K562 (cell line): ENCODE measurements around the gene ADAMTSL2. TPM values are rescaled to one million over a fixed set of nuclear protein-coding genes. Genes with fewer than 3 reads are reported as not detected.

Source experiments
- ATAC-seq: fragments of 200-7000 bp; cut with Tn5 transposase; 3 replicates; pipeline ENCODE4 v1.9.1; 2020; ENCODE audit warnings: moderate library complexity
- BruUV-seq: library from RNA; stranded (reverse); fragments of 400-500 nt; replicated peaks from 2 replicates; lab custom pipeline; 2021; lab: Mats Ljungman, UMichigan
- CTCF ChIA-PET: fragments of 300-600 bp; formaldehyde crosslinking; extraction: SDS; loops from one replicate; lab custom pipeline; 2021; ENCODE audit warnings: low intra/inter-chr PET ratio; lab: Yijun Ruan, JAX
- POLR2A ChIA-PET: fragments of 300-600, 350-650 bp; sonication (Branson Sonifier 250); formaldehyde crosslinking; extraction: SDS; loops from one replicate; lab custom pipeline; 2021; ENCODE audit warnings: antibody characterized with exemption, inconsistent platforms; lab: Yijun Ruan, JAX
- DNase-seq, 4 experiments: peaks; one replicate each; pipeline versions ENCODE4 v3.0.0 to v3.0.0-alpha.2; 2011 to 2018; ENCODE audit warnings: low spot score in 3 of 4, mixed read lengths in 3 of 4; ENCODE audit errors: extremely low read depth in 1 of 4
- FAIRE-seq: peaks from 2 replicates; lab custom pipeline; 2011; peaks lifted over from hg19 to GRCh38; lab: Jason Lieb, UNC
- H2AFZ ChIP-seq: 2 replicates; pipeline ENCODE4 v1.6.0; 2011; ENCODE audit warnings: low read depth, low read length, control low read depth, inconsistent platforms
- H3K27ac ChIP-seq: fragments of 200-600 bp; 3 replicates; pipeline ENCODE4 v1.8.0; 2011; ENCODE audit warnings: low read depth, mild to moderate bottlenecking, control low read depth, inconsistent platforms, low read length, moderate library complexity, mixed read lengths; ENCODE audit errors: extremely low read depth
- H3K27me3 ChIP-seq, 2 experiments: fragments of 300-600 bp in 1 of 2; 2 replicates in 1 of 2; 3 replicates in 1 of 2; pipeline versions ENCODE4 v1.6.0 to v1.8.0; 2011; ENCODE audit warnings: inconsistent platforms in 2 of 2, low read length in 2 of 2, mild to moderate bottlenecking in 1 of 2, mixed read lengths in 1 of 2, moderate library complexity in 1 of 2; ENCODE audit not compliant: control insufficient read depth in 2 of 2, insufficient read depth in 2 of 2
- H3K36me3 ChIP-seq: fragments of 300-600 bp; 3 replicates; pipeline ENCODE4 v1.8.0; 2011; ENCODE audit warnings: mild to moderate bottlenecking, low read length, inconsistent platforms; ENCODE audit not compliant: control insufficient read depth, insufficient read depth
- H3K4me1 ChIP-seq, 2 experiments: fragments of 200-600 bp in 1 of 2; replicated peaks in 1 of 2; 2 replicates in 1 of 2; 3 replicates in 1 of 2; pipeline versions ENCODE4 v1.5.1 to v1.8.0; 2011; ENCODE audit warnings: inconsistent platforms in 2 of 2, low read length in 2 of 2, mild to moderate bottlenecking in 1 of 2, mixed read lengths in 1 of 2, moderate library complexity in 1 of 2; ENCODE audit not compliant: control insufficient read depth in 2 of 2, insufficient read depth in 2 of 2
- H3K4me2 ChIP-seq: 2 replicates; pipeline ENCODE4 v1.6.1; 2011; ENCODE audit warnings: low read length, control low read depth, inconsistent platforms, mixed read lengths; ENCODE audit not compliant: insufficient read depth
- H3K4me3 ChIP-seq: fragments of 200-600 bp; sonication (generic), shearing (Covaris generic); 2 replicates; pipeline ENCODE4 v1.5.1; 2016; ENCODE audit warnings: control low read depth, inconsistent platforms
- H3K79me2 ChIP-seq: fragments of 200-600 bp; 3 replicates; pipeline ENCODE4 v1.8.0; 2011; ENCODE audit warnings: low read length, inconsistent platforms; ENCODE audit not compliant: control insufficient read depth, insufficient read depth
- H3K9ac ChIP-seq, 2 experiments: 2 replicates each; pipeline versions ENCODE4 v1.6.0 to v1.6.1; 2011; ENCODE audit warnings: low read depth in 2 of 2, low read length in 2 of 2, control low read depth in 1 of 2, inconsistent platforms in 1 of 2, mild to moderate bottlenecking in 1 of 2, mixed read lengths in 1 of 2; ENCODE audit not compliant: insufficient read depth in 1 of 2
- H3K9me1 ChIP-seq: one replicate; pipeline ENCODE4 v1.6.0; 2011; ENCODE audit warnings: inconsistent platforms, mild to moderate bottlenecking, low read length, moderate library complexity; ENCODE audit not compliant: control insufficient read depth, insufficient read depth
- H3K9me3 ChIP-seq: replicated peaks from 2 replicates; pipeline ENCODE4 v1.5.1; 2011; ENCODE audit warnings: low read depth, low read length, inconsistent platforms; ENCODE audit not compliant: control insufficient read depth, insufficient read depth
- H4K20me1 ChIP-seq: replicated peaks from 2 replicates; pipeline ENCODE4 v1.6.1; 2011; ENCODE audit warnings: low read length, inconsistent platforms, mixed read lengths; ENCODE audit not compliant: control insufficient read depth, insufficient read depth
- NONO ChIP-seq, 2 experiments: fragments of 200-400 bp in 1 of 2; fragments of 450-650 bp in 1 of 2; formaldehyde crosslinking in 1 of 2; IDR thresholded peaks; 2 replicates each; pipeline ENCODE4 v1.6.1; 2017; ENCODE audit warnings: low read depth in 2 of 2, mild to moderate bottlenecking in 2 of 2, moderate library complexity in 2 of 2, low read length in 1 of 2
- SAFB ChIP-seq: fragments of 200-400 bp; formaldehyde crosslinking; IDR thresholded peaks from 2 replicates; pipeline ENCODE4 v1.6.1; 2017; ENCODE audit warnings: low read depth, low read length, borderline replicate concordance
- ZNF134 ChIP-seq: fragments of 250-450 bp; sonication (Bioruptor Pico); conservative IDR thresholded peaks from 2 replicates; pipeline ENCODE4 v1.4.0; 2020
- ZNF77 ChIP-seq: fragments of 250-450 bp; sonication (Bioruptor Pico); IDR thresholded peaks from 2 replicates; pipeline ENCODE4 v1.5.0; 2020
- WGBS: fragments of 100-300 bp; shearing (Covaris generic); methylation state at CpG from one replicate; pipeline ENCODE4 v1.1.6; 2016; ENCODE audit warnings: low coverage, mixed read lengths; ENCODE audit not compliant: insufficient coverage; ENCODE audit errors: missing lambda C conversion rate; 5-methylcytosine and 5-hydroxymethylcytosine counted together
- in situ Hi-C: fragments of 300-500 bp; cut with MboI; formaldehyde crosslinking; loops from 4 replicates; pipeline ENCODE4 v1.15.0; 2018; ENCODE audit warnings: inconsistent platforms, mixed read lengths
- intact Hi-C: fragments of 100-400 bp; cut with micrococcal nuclease; formaldehyde crosslinking; loops from 2 replicates; pipeline ENCODE4 v1.14.2; 2022
- polyA plus RNA-seq, 8 experiments: library from polyadenylated mRNA; depleted of rRNA in 4 of 8; stranded (reverse) in 5 of 8; unstranded in 3 of 8; fragments of >200 nt; fragmentation: Nextera tagmentation in 2 of 8; fragmentation: Illumina TruSeq in 1 of 8; extraction: Ambion mirVana in 2 of 8; extraction: Trizol in 1 of 8; gene quantifications; 2 replicates each; pipeline versions ENCODE4 v1.2.1 to v1.2.3, GENCODE V29; 2011 to 2014; ENCODE audit warnings: inconsistent platforms in 1 of 8, missing spikeins in 1 of 8
- total RNA-seq, 7 experiments: library from RNA; depleted of rRNA in 6 of 7; stranded (reverse); fragments of >200 nt in 6 of 7; fragmentation: Illumina TruSeq in 2 of 7; extraction: Trizol in 2 of 7; gene quantifications; 2 replicates each; pipeline versions ENCODE4 v1.2.1 to v1.2.3, GENCODE V29; 2011 to 2021; ENCODE audit warnings: low replicate concordance in 1 of 7
- TF ChIP-seq, protein P1 (sequence below): fragments of 450-650 bp; IDR thresholded peaks from one replicate; pipeline ENCODE4 v1.6.1; 2018; ENCODE audit warnings: mild to moderate bottlenecking, moderate library complexity; ENCODE audit not compliant: partially characterized antibody

Gene ADAMTSL2
- total and polyA plus RNA-seq, 9 of the 15 experiments (the other 6 are each of a cell fraction or from before 2014, with no cell fraction given), result 0.04 TPM; not detected in 8

- Histone ChIP-seq H3K9me1 (no peaks in the 10 kb centered on the region), H3K9ac (no peak overlapping the region; a peak in 1 of 4 replicates), H3K9me3 (no peaks in the 10 kb centered on the region), H4K20me1 (peaks cover 35% of the 10 kb centered on the region), H3K27me3 (peaks cover 60 to 93% of the 10 kb centered on the region in 2 experiments; a peak in 4 of 5 replicates), H3K79me2 (no peaks in the 10 kb centered on the region), H3K4me2 (no peak overlapping the region), H3K4me3 (no peak overlapping the region), H3K4me1 (peaks cover 0 to 34% of the 10 kb centered on the region in 2 experiments; a peak in 2 of 5 replicates), H3K27ac (no peak overlapping the region), H3K36me3 (no peaks in the 10 kb centered on the region), H2AFZ (no peak overlapping the region)
- no TSS peak for BruUV-seq
- DNase-seq, result no peak
- TF ChIP-seq ZNF134 (CRISPR knock-in tag) (no peak), SAFB (no peak), ZNF77 (no peak), NONO (IDR thresholded peaks at IDR 0.05; ENCODE audit: low read depth in 2 of 2, low read length in 1 of 2) (no peak)
- TF ChIP-seq, protein P1, sequence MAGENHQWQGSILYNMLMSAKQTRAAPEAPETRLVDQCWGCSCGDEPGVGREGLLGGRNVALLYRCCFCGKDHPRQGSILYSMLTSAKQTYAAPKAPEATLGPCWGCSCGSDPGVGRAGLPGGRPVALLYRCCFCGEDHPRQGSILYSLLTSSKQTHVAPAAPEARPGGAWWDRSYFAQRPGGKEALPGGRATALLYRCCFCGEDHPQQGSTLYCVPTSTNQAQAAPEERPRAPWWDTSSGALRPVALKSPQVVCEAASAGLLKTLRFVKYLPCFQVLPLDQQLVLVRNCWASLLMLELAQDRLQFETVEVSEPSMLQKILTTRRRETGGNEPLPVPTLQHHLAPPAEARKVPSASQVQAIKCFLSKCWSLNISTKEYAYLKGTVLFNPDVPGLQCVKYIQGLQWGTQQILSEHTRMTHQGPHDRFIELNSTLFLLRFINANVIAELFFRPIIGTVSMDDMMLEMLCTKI, result no peak
- intact Hi-C loops, result no loop called here
- no peak for FAIRE-seq
- CTCF ChIA-PET, result no interaction called here
- no peak for ATAC-seq
- POLR2A ChIA-PET, result interaction anchor here (0.7 to 1.3 kb wide), 2 partner anchors 13 to 88 kb away, joined by 3 to 4 read pairs; no protein-coding TSS in a partner anchor
- under 1% methylated on average over 8 of the region's 9 CpGs for WGBS
- in situ Hi-C loops, result no loop called here
These were observed 3.2 kb upstream of the ADAMTSL2 start for GRCh38 chr9:133531293-133531692.
